Common myeloid progenitor, CD34-positive (primary cell): Measurements from ENCODE around the gene CTXND1.

Experiments
- CTCF ChIA-PET: fragments of 350-600 bp; sonication (Branson Sonifier 250); formaldehyde crosslinking; loops from one replicate; lab custom pipeline; 2021; ENCODE audit warnings: antibody characterized with exemption; lab: Charles Lee
- POLR2A ChIA-PET: fragments of 350-600 bp; sonication (Branson Sonifier 250); formaldehyde crosslinking; loops from one replicate; lab custom pipeline; 2021; ENCODE audit warnings: antibody characterized with exemption; lab: Charles Lee
- DNase-seq, 3 donors: peaks; one replicate each; pipeline versions ENCODE4 v3.0.0 to v3.0.0-alpha.2; 2013
- H3K27ac ChIP-seq, 2 experiments: 1 replicate in 1 of 2; 2 replicates in 1 of 2; pipeline ENCODE4 v1.7.0; 2013; ENCODE audit warnings: inconsistent platforms in 2 of 2, low read length in 2 of 2, mild to moderate bottlenecking in 2 of 2, low read depth in 1 of 2, moderate library complexity in 1 of 2; ENCODE audit not compliant: severe bottlenecking in 2 of 2, insufficient read depth in 1 of 2, poor library complexity in 1 of 2
- H3K27me3 ChIP-seq, 5 experiments: replicated peaks in 2 of 5; 1 replicate in 3 of 5; 2 replicates in 2 of 5; pipeline versions ENCODE4 v1.6.1 to v1.7.0; 2013; ENCODE audit warnings: low read length in 4 of 5, mild to moderate bottlenecking in 2 of 5, moderate library complexity in 2 of 5, inconsistent platforms in 1 of 5; ENCODE audit not compliant: insufficient read depth in 5 of 5, control insufficient read depth in 4 of 5
- H3K36me3 ChIP-seq, 4 experiments: 1 replicate in 2 of 4; 2 replicates in 2 of 4; pipeline versions ENCODE4 v1.6.1 to v1.7.0; 2013; ENCODE audit warnings: low read length in 3 of 4, control low read depth in 1 of 4, mild to moderate bottlenecking in 1 of 4; ENCODE audit not compliant: control insufficient read depth in 4 of 4, insufficient read depth in 4 of 4
- H3K4me1 ChIP-seq, 4 experiments: 1 replicate in 3 of 4; 2 replicates in 1 of 4; pipeline versions ENCODE4 v1.6.1 to v1.7.1; 2013; ENCODE audit warnings: low read length in 3 of 4, mild to moderate bottlenecking in 3 of 4, control low read depth in 1 of 4, inconsistent platforms in 1 of 4, moderate library complexity in 1 of 4; ENCODE audit not compliant: control insufficient read depth in 4 of 4, insufficient read depth in 4 of 4; ENCODE audit errors: control extremely low read depth in 1 of 4
- H3K4me3 ChIP-seq, 7 experiments: 1 replicate in 4 of 7; 2 replicates in 3 of 7; pipeline versions ENCODE4 v1.5.1 to v1.7.0; 2013; ENCODE audit warnings: mild to moderate bottlenecking in 7 of 7, low read length in 6 of 7, moderate library complexity in 6 of 7, inconsistent platforms in 2 of 7, low read depth in 2 of 7, control low read depth in 1 of 7; ENCODE audit not compliant: insufficient read depth in 4 of 7, control insufficient read depth in 1 of 7; ENCODE audit errors: extremely low read depth in 1 of 7
- H3K9me3 ChIP-seq, 5 experiments: 1 replicate in 4 of 5; 2 replicates in 1 of 5; pipeline versions ENCODE4 v1.6.1 to v1.7.1; 2013; ENCODE audit warnings: low read length in 4 of 5, mild to moderate bottlenecking in 2 of 5, inconsistent platforms in 1 of 5, low read depth in 1 of 5, moderate library complexity in 1 of 5; ENCODE audit not compliant: control insufficient read depth in 4 of 5, insufficient read depth in 2 of 5; ENCODE audit errors: control extremely low read depth in 1 of 5
- WGBS: methylation state at CpG from one replicate; pipeline ENCODE4 v1.1.5; 2013; ENCODE audit not compliant: insufficient coverage; 5-methylcytosine and 5-hydroxymethylcytosine counted together

CTXND1 gene

GRCh38 chr15:80172401-80172800, 79.6 kb downstream of the CTXND1 start:
- no peaks in the 10 kb centered on the region for H3K9me3 ChIP-seq
- no peak overlapping the region for H3K27ac ChIP-seq
- DNase-seq = no peak
- no peaks in the 10 kb centered on the region for H3K27me3 ChIP-seq
- H3K4me1 ChIP-seq = peaks cover 0 to 2% (median 0%) of the 10 kb centered on the region in 4 experiments
- POLR2A ChIA-PET = interaction anchor here (0.7 kb wide), 1 partner anchor 12 kb away, joined by 4 read pairs; no protein-coding TSS in a partner anchor
- WGBS = 93% methylated on average over 6 of the region's 8 CpGs
- no peak overlapping the region for H3K4me3 ChIP-seq
- H3K36me3 ChIP-seq = peaks cover 5 to 70% (median 46%) of the 10 kb centered on the region in 4 experiments
- CTCF ChIA-PET = interaction anchor here (1.0 to 3.5 kb wide), 12 partner anchors 9 to 321 kb away, joined by 3 to 19 read pairs (median 5); no protein-coding TSS in a partner anchor

- H3K4me3 ChIP-seq = no peak overlapping the region
- no peaks in the 10 kb centered on the region for H3K27me3 ChIP-seq
- ChIA-PET POLR2A (interaction anchor here (0.7 kb wide), 1 partner anchor 11 kb away, joined by 4 read pairs; no protein-coding TSS in a partner anchor), CTCF (interaction anchor here (1.4 to 3.5 kb wide), 9 partner anchors 9 to 111 kb away, joined by 4 to 19 read pairs (median 6); no protein-coding TSS in a partner anchor)
- H3K9me3 ChIP-seq = no peaks in the 10 kb centered on the region
- DNase-seq = no peak
- peaks cover 5 to 66% (median 43%) of the 10 kb centered on the region in 4 experiments for H3K36me3 ChIP-seq
- peaks cover 0 to 2% (median 0%) of the 10 kb centered on the region in 4 experiments for H3K4me1 ChIP-seq
- no peak overlapping the region for H3K27ac ChIP-seq
- 100% methylated on average over 2 of the region's 4 CpGs for whole genome bisulfite sequencing
Measured at GRCh38 chr15:80171787-80172186, 80.2 kb downstream of the CTXND1 start.

- POLR2A ChIA-PET = no interaction called here
- no CpG with 5 or more reads among the region's 2 CpGs for WGBS
- CTCF ChIA-PET = no interaction called here
- H3K4me3 ChIP-seq = no peak overlapping the region
- H3K36me3 ChIP-seq = peaks cover 5 to 59% (median 36%) of the 10 kb centered on the region in 4 experiments
- no peaks in the 10 kb centered on the region for H3K27me3 ChIP-seq
- no peak for DNase-seq
- no peak overlapping the region for H3K27ac ChIP-seq
- H3K9me3 ChIP-seq = no peaks in the 10 kb centered on the region
- peaks cover 0 to 2% (median 0%) of the 10 kb centered on the region in 4 experiments for H3K4me1 ChIP-seq
Measured at GRCh38 chr15:80170596-80170995, 81.4 kb downstream of the CTXND1 start.

- no peak overlapping the region for H3K27ac ChIP-seq
- H3K4me3 ChIP-seq = no peak overlapping the region
- H3K9me3 ChIP-seq = no peaks in the 10 kb centered on the region
- over 99% methylated on average over 10 of the region's 12 CpGs for WGBS
- no peak for DNase-seq
- peaks cover 0 to 2% (median 0%) of the 10 kb centered on the region in 4 experiments for H3K4me1 ChIP-seq
- H3K36me3 ChIP-seq = peaks cover 5 to 53% (median 33%) of the 10 kb centered on the region in 4 experiments
- POLR2A ChIA-PET = no interaction called here
- CTCF ChIA-PET = interaction anchor here (1.4 kb wide), 1 partner anchor 9 kb away, joined by 5 read pairs; no protein-coding TSS in a partner anchor
- no peaks in the 10 kb centered on the region for H3K27me3 ChIP-seq
Measured at GRCh38 chr15:80169768-80170357, 82.2 kb downstream of the CTXND1 start.

GRCh38 chr15:80168421-80168820, 83.6 kb downstream of the CTXND1 start:
- Histone ChIP-seq H3K4me1 (peaks cover 0 to 2% (median 0%) of the 10 kb centered on the region in 4 experiments), H3K36me3 (peaks cover 2 to 55% (median 27%) of the 10 kb centered on the region in 4 experiments), H3K4me3 (no peak overlapping the region), H3K27ac (no peak overlapping the region), H3K9me3 (no peaks in the 10 kb centered on the region), H3K27me3 (no peaks in the 10 kb centered on the region)
- CTCF ChIA-PET = interaction anchor here (0.7 to 1.5 kb wide), 4 partner anchors 78 to 175 kb away, joined by 3 to 5 read pairs (median 3); no protein-coding TSS in a partner anchor
- DNase-seq = no peak
- WGBS = 100% methylated on average over 2 of the region's 5 CpGs
- POLR2A ChIA-PET = no interaction called here

- POLR2A ChIA-PET = no interaction called here
Measured at GRCh38 chr15:80167936-80168335, 84.1 kb downstream of the CTXND1 start.

GRCh38 chr15:80163897-80164296, 88.1 kb downstream of the CTXND1 start:
- 100% methylated on average over 1 of the region's 1 CpG for WGBS
- Histone ChIP-seq H3K27ac (no peak overlapping the region), H3K4me1 (peaks cover 4 to 38% (median 27%) of the 10 kb centered on the region in 4 experiments), H3K9me3 (peaks cover 0 to 2% (median 0%) of the 10 kb centered on the region in 5 experiments), H3K4me3 (no peak overlapping the region), H3K36me3 (peaks cover 0 to 61% (median 26%) of the 10 kb centered on the region in 4 experiments), H3K27me3 (no peaks in the 10 kb centered on the region)
- DNase-seq = no peak
- POLR2A ChIA-PET = no interaction called here
- CTCF ChIA-PET = no interaction called here

More at GRCh38 chr15:80167936-80168335, 84.1 kb downstream of the CTXND1 start:
- H3K27me3 ChIP-seq = no peaks in the 10 kb centered on the region
- H3K27ac ChIP-seq = no peak overlapping the region
- CTCF ChIA-PET = interaction anchor here (0.7 to 1.5 kb wide), 3 partner anchors 102 to 174 kb away, joined by 3 to 5 read pairs (median 3); no protein-coding TSS in a partner anchor
- H3K9me3 ChIP-seq = peaks cover 0 to 2% (median 0%) of the 10 kb centered on the region in 5 experiments
- 97% methylated on average over 6 of the region's 8 CpGs for WGBS
- H3K4me1 ChIP-seq = no peaks in the 10 kb centered on the region
- DNase-seq = no peak
- no peak overlapping the region for H3K4me3 ChIP-seq
- H3K36me3 ChIP-seq = peaks cover 2 to 57% (median 28%) of the 10 kb centered on the region in 4 experiments
